Natural killer cell treated with Interleukin-12 subunit alpha and Interleukin-12 subunit beta and Interleukin-15 and Interleukin-18, amount 100 ng/mL, for 72 hours (primary cell): ENCODE results near the gene RNF213. TPM values are rescaled to one million over a fixed set of nuclear protein-coding genes. Genes with fewer than 3 reads are reported as not detected.

ENCODE experiments used
- ATAC-seq, 2 donors: fragments of 150-1000 bp; cut with Tn5 transposase in 1 of 2; sonication (Bioruptor Pico), chemical (Tn5 transposase) in 1 of 2; 2 replicates each; pipeline ENCODE4 v1.10.0; 2021
- DNase-seq: peaks from one replicate; pipeline ENCODE4 v3.0.0; 2022; ENCODE audit warnings: low spot score
- H3K27ac Mint-ChIP-seq, 2 donors: 1 replicate in 1 of 2; 2 replicates in 1 of 2; pipeline ENCODE4 v1.8.0; 2022; ENCODE audit warnings: mixed read lengths in 2 of 2, mild to moderate bottlenecking in 1 of 2, moderate library complexity in 1 of 2
- H3K27me3 Mint-ChIP-seq, 2 donors: 1 replicate in 1 of 2; 2 replicates in 1 of 2; pipeline ENCODE4 v1.8.0; 2022; ENCODE audit warnings: mixed read lengths in 2 of 2
- H3K36me3 Mint-ChIP-seq: one replicate; pipeline ENCODE4 v1.8.0; 2022; ENCODE audit warnings: mixed read lengths
- H3K4me1 Mint-ChIP-seq, 2 donors: 1 replicate in 1 of 2; 2 replicates in 1 of 2; pipeline ENCODE4 v1.8.0; 2022; ENCODE audit warnings: low read depth in 2 of 2, mixed read lengths in 2 of 2, mild to moderate bottlenecking in 1 of 2
- H3K4me3 Mint-ChIP-seq: one replicate; pipeline ENCODE4 v1.8.0; 2022; ENCODE audit warnings: mixed read lengths
- H3K9me3 Mint-ChIP-seq: 2 replicates; pipeline ENCODE4 v1.8.0; 2022; ENCODE audit warnings: mixed read lengths
- total RNA-seq, 2 donors: library from RNA; stranded (reverse); gene quantifications; one replicate each; pipeline ENCODE4 v1.2.3, GENCODE V29; 2022

The RNF213 gene
- total RNA-seq, 2 donors from 2014 or later, result 1,259 to 2,425 TPM

GRCh38 chr17:80358131-80358530 lies 97.5 kb downstream of the RNF213 start:
- Mint-ChIP-seq H3K27me3 (no peaks in the 10 kb centered on the region), H3K36me3 (peaks cover 38% of the 10 kb centered on the region), H3K4me1 (peaks cover 4 to 13% of the 10 kb centered on the region in 2 donors), H3K4me3 (no peak overlapping the region), H3K27ac (peak overlapping the region; percentile 53 to 70), H3K9me3 (no peaks in the 10 kb centered on the region)
- DNase-seq, result no peak
- no peak for ATAC-seq

- peak overlapping the region; percentile 23 to 51 for H3K27ac Mint-ChIP-seq
- H3K36me3 Mint-ChIP-seq, result peaks cover 38% of the 10 kb centered on the region
- ATAC-seq (no peak), DNase-seq (no peak)
- H3K27me3 Mint-ChIP-seq, result no peaks in the 10 kb centered on the region
- H3K9me3 Mint-ChIP-seq, result no peaks in the 10 kb centered on the region
- H3K4me3 Mint-ChIP-seq, result no peak overlapping the region
- H3K4me1 Mint-ChIP-seq, result peaks cover 4 to 10% of the 10 kb centered on the region in 2 donors
Observed at GRCh38 chr17:80358861-80359260, 98.2 kb downstream of the RNF213 start.

- Mint-ChIP-seq H3K4me1 (peaks cover 4 to 10% of the 10 kb centered on the region in 2 donors), H3K9me3 (no peaks in the 10 kb centered on the region), H3K27ac (peak overlapping the region; percentile 23 to 51), H3K36me3 (peaks cover 40% of the 10 kb centered on the region), H3K27me3 (no peaks in the 10 kb centered on the region), H3K4me3 (no peak overlapping the region)
- DNase-seq, result no peak
- peak in 1 of 2 donors; percentile 29 for ATAC-seq
Observed at GRCh38 chr17:80359422-80360110, 98.9 kb downstream of the RNF213 start.

GRCh38 chr17:80360396-80360795 lies 99.7 kb downstream of the RNF213 start:
- Mint-ChIP-seq H3K9me3 (no peaks in the 10 kb centered on the region), H3K4me1 (peaks cover 4 to 10% of the 10 kb centered on the region in 2 donors), H3K27me3 (no peaks in the 10 kb centered on the region), H3K36me3 (peaks cover 43% of the 10 kb centered on the region), H3K27ac (peak overlapping the region; percentile 25 to 48), H3K4me3 (no peak overlapping the region)
- DNase-seq, result no peak
- ATAC-seq, result no peak

- H3K36me3 Mint-ChIP-seq, result peaks cover 43% of the 10 kb centered on the region
- peaks cover 4 to 10% of the 10 kb centered on the region in 2 donors for H3K4me1 Mint-ChIP-seq
- H3K27ac Mint-ChIP-seq, result peak overlapping the region; percentile 25 to 48
- ATAC-seq, result no peak
- no peaks in the 10 kb centered on the region for H3K9me3 Mint-ChIP-seq
- no peaks in the 10 kb centered on the region for H3K27me3 Mint-ChIP-seq
- no peak overlapping the region for H3K4me3 Mint-ChIP-seq
- DNase-seq, result peak; percentile 44
Observed at GRCh38 chr17:80361495-80362220, 101.0 kb downstream of the RNF213 start.

- no peaks in the 10 kb centered on the region for H3K27me3 Mint-ChIP-seq
- DNase-seq, result no peak
- peaks cover 44% of the 10 kb centered on the region for H3K36me3 Mint-ChIP-seq
- peaks cover 4 to 10% of the 10 kb centered on the region in 2 donors for H3K4me1 Mint-ChIP-seq
- H3K4me3 Mint-ChIP-seq, result no peak overlapping the region
- H3K9me3 Mint-ChIP-seq, result no peaks in the 10 kb centered on the region
- peak overlapping the region in 1 of 2 donors; percentile 25 for H3K27ac Mint-ChIP-seq
- no peak for ATAC-seq
Observed at GRCh38 chr17:80362428-80363119, 101.9 kb downstream of the RNF213 start.

GRCh38 chr17:80363120-80363515 lies 102.5 kb downstream of the RNF213 start:
- Mint-ChIP-seq H3K27me3 (no peaks in the 10 kb centered on the region), H3K27ac (no peak overlapping the region), H3K9me3 (no peaks in the 10 kb centered on the region), H3K36me3 (peaks cover 46% of the 10 kb centered on the region), H3K4me1 (peaks cover 3 to 13% of the 10 kb centered on the region in 2 donors), H3K4me3 (no peak overlapping the region)
- no peak for ATAC-seq
- no peak for DNase-seq

GRCh38 chr17:80363518-80364090 lies 103.0 kb downstream of the RNF213 start:
- peaks cover 0 to 12% of the 10 kb centered on the region in 2 donors for H3K4me1 Mint-ChIP-seq
- no peaks in the 10 kb centered on the region for H3K27me3 Mint-ChIP-seq
- H3K27ac Mint-ChIP-seq, result no peak overlapping the region
- DNase-seq (no peak), ATAC-seq (peak; percentile 11 to 15)
- peaks cover 46% of the 10 kb centered on the region for H3K36me3 Mint-ChIP-seq
- H3K4me3 Mint-ChIP-seq, result no peak overlapping the region
- no peaks in the 10 kb centered on the region for H3K9me3 Mint-ChIP-seq

- ATAC-seq, result peak; percentile 26 to 43
Observed at GRCh38 chr17:80364091-80364691, 103.5 kb downstream of the RNF213 start.

GRCh38 chr17:80365001-80365965 lies 104.6 kb downstream of the RNF213 start:
- H3K27ac Mint-ChIP-seq, result peak overlapping the region in 1 of 2 donors; percentile 8
- H3K36me3 Mint-ChIP-seq, result peaks cover 43% of the 10 kb centered on the region
- DNase-seq, result peak; percentile 56
- ATAC-seq, result peak in 1 of 2 donors; percentile 14
- no peak overlapping the region for H3K4me3 Mint-ChIP-seq
- H3K4me1 Mint-ChIP-seq, result peaks cover 0 to 10% of the 10 kb centered on the region in 2 donors
- H3K9me3 Mint-ChIP-seq, result no peaks in the 10 kb centered on the region
- no peaks in the 10 kb centered on the region for H3K27me3 Mint-ChIP-seq

More at GRCh38 chr17:80364091-80364691, 103.5 kb downstream of the RNF213 start:
- Mint-ChIP-seq H3K4me1 (peaks cover 0 to 12% of the 10 kb centered on the region in 2 donors), H3K27me3 (no peaks in the 10 kb centered on the region), H3K9me3 (no peaks in the 10 kb centered on the region), H3K4me3 (no peak overlapping the region), H3K27ac (no peak overlapping the region), H3K36me3 (peaks cover 45% of the 10 kb centered on the region)
- DNase-seq, result peak; percentile 51

GRCh38 chr17:80365983-80366382 lies 105.3 kb downstream of the RNF213 start:
- H3K9me3 Mint-ChIP-seq, result no peaks in the 10 kb centered on the region
- H3K36me3 Mint-ChIP-seq, result peaks cover 38% of the 10 kb centered on the region
- peak; percentile 41 for DNase-seq
- no peak overlapping the region for H3K4me3 Mint-ChIP-seq
- peak overlapping the region in 1 of 2 donors; percentile 8 for H3K27ac Mint-ChIP-seq
- H3K27me3 Mint-ChIP-seq, result no peaks in the 10 kb centered on the region
- ATAC-seq, result no peak
- peaks cover 0 to 10% of the 10 kb centered on the region in 2 donors for H3K4me1 Mint-ChIP-seq

GRCh38 chr17:80367503-80367902 lies 106.9 kb downstream of the RNF213 start:
- Mint-ChIP-seq H3K36me3 (peaks cover 33% of the 10 kb centered on the region), H3K27me3 (no peaks in the 10 kb centered on the region), H3K27ac (peak overlapping the region in 1 of 2 donors; percentile 36), H3K4me1 (peaks cover 0 to 10% of the 10 kb centered on the region in 2 donors), H3K9me3 (no peaks in the 10 kb centered on the region), H3K4me3 (no peak overlapping the region)
- no peak for DNase-seq
- ATAC-seq, result no peak
